Astrocyte (in vitro differentiated cells and primary cell): ENCODE measurements around the gene ENTPD8.

Experiments
- EZH2 ChIP-seq: IDR thresholded peaks from 2 replicates; pipeline ENCODE4 v1.6.1; 2012; ENCODE audit warnings: mild to moderate bottlenecking, low read length, inconsistent platforms; ENCODE audit not compliant: insufficient read depth
- TF ChIP-seq, protein P1 (sequence below): IDR thresholded peaks from 2 replicates; pipeline ENCODE4 v1.5.1; 2011; ENCODE audit warnings: low read depth, mild to moderate bottlenecking, inconsistent platforms, low read length, moderate library complexity; ENCODE audit not compliant: insufficient read depth

DNA sequence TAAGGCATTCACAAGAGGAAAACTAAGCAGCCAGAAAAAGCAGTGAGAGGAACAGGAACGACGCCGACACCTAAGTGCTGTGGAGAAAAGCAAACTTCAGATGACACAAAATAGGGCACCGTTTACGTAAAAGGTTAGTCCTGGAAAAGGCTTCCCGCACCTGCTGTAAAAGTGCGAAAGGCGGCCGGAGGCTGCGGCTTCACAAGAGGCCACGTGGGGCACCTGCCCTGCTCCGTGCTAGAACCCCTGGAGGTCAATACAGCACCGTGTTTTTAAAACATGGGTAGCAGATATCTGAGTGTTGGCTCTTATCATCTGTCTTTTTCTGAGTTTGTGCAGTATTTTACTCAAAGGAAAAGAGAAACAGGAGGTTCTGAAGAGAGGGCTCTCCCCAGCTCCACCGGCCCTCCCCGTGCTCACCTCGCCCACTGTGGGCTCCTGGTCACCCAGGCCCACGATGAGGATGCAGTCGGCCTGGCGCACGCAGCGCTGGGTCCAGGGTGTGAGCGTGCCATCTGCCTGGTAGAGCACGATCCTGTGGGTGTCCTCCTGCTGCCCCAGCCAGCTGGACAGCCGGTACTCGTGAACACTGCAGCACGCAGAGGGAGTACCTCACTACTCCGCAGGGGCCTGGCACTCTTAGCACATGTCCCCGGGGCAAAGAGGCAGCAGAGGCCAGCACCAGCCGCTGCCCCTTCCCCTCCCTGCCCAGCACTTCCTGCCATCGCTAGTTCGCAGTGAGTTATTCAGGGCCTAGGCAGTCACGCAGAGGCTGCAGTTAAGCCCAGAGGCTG is 38.9 kb upstream of the ENTPD8 start:
- TF ChIP-seq, protein P1, sequence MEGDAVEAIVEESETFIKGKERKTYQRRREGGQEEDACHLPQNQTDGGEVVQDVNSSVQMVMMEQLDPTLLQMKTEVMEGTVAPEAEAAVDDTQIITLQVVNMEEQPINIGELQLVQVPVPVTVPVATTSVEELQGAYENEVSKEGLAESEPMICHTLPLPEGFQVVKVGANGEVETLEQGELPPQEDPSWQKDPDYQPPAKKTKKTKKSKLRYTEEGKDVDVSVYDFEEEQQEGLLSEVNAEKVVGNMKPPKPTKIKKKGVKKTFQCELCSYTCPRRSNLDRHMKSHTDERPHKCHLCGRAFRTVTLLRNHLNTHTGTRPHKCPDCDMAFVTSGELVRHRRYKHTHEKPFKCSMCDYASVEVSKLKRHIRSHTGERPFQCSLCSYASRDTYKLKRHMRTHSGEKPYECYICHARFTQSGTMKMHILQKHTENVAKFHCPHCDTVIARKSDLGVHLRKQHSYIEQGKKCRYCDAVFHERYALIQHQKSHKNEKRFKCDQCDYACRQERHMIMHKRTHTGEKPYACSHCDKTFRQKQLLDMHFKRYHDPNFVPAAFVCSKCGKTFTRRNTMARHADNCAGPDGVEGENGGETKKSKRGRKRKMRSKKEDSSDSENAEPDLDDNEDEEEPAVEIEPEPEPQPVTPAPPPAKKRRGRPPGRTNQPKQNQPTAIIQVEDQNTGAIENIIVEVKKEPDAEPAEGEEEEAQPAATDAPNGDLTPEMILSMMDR = no peak
- no peak for TF ChIP-seq EZH2
